ENCODE data around the gene PXYLP1.

PXYLP1 gene

GRCh38 chr3:141228395-141228794 lies 3.2 kb upstream of the PXYLP1 start:
- no peak for DNase-seq (ENCODE audit: low read depth)

GRCh38 chr3:141229132-141229531 lies 2.5 kb upstream of the PXYLP1 start:
- DNase-seq (ENCODE audit: low read depth), result no peak

- DNase-seq (ENCODE audit: low read depth), result no peak
Observed at GRCh38 chr3:141230293-141230692, 1.3 kb upstream of the PXYLP1 start.

GRCh38 chr3:141231952-141232823 lies 563 bp downstream of the PXYLP1 start:
- no peak for DNase-seq (ENCODE audit: low read depth)

GRCh38 chr3:141233457-141234161 lies 2.0 kb downstream of the PXYLP1 start:
- DNase-seq (ENCODE audit: low read depth), result no peak

- no peak for DNase-seq (ENCODE audit: low read depth)
Observed at GRCh38 chr3:141234283-141234682, 2.7 kb downstream of the PXYLP1 start.

GRCh38 chr3:141235661-141236171 lies 4.1 kb downstream of the PXYLP1 start:
- no peak for DNase-seq (ENCODE audit: low read depth)

- no peak for DNase-seq (ENCODE audit: low read depth)
Observed at GRCh38 chr3:141236361-141236760, 4.7 kb downstream of the PXYLP1 start.

- DNase-seq (ENCODE audit: low read depth), result no peak
Observed at GRCh38 chr3:141237701-141238521, 6.3 kb downstream of the PXYLP1 start.

GRCh38 chr3:141239511-141240281 lies 8.1 kb downstream of the PXYLP1 start:
- DNase-seq (ENCODE audit: low read depth), result no peak

- no peak for DNase-seq (ENCODE audit: low read depth)
Observed at GRCh38 chr3:141240286-141240685, 8.7 kb downstream of the PXYLP1 start.

GRCh38 chr3:141240687-141241615 lies 9.3 kb downstream of the PXYLP1 start:
- DNase-seq (ENCODE audit: low read depth), result no peak

- peak; percentile 44 for DNase-seq (ENCODE audit: low read depth)
Observed at GRCh38 chr3:141241616-141242376, 10.2 kb downstream of the PXYLP1 start.

GRCh38 chr3:141242377-141243092 lies 10.9 kb downstream of the PXYLP1 start:
- no peak for DNase-seq (ENCODE audit: low read depth)

GRCh38 chr3:141243271-141243707 lies 11.7 kb downstream of the PXYLP1 start:
- no peak for DNase-seq (ENCODE audit: low read depth)

- no peak for DNase-seq (ENCODE audit: low read depth)
Observed at GRCh38 chr3:141246224-141246957, 14.8 kb downstream of the PXYLP1 start.

GRCh38 chr3:141246958-141247301 lies 15.3 kb downstream of the PXYLP1 start:
- no peak for DNase-seq (ENCODE audit: low read depth)

GRCh38 chr3:141248064-141248463 lies 16.4 kb downstream of the PXYLP1 start:
- DNase-seq (ENCODE audit: low read depth), result no peak
